A549 (cell line): ENCODE results near the gene CTU2.

Source experiments
- CTCF ChIP-seq: fragments of >200 bp; sonication (Bioruptor Twin); formaldehyde crosslinking; IDR thresholded peaks from 3 replicates; pipeline ENCODE4 v1.5.1; 2016
- GATA3 ChIP-seq: IDR thresholded peaks from 2 replicates; pipeline ENCODE4 v1.6.1; 2012; ENCODE audit warnings: borderline replicate concordance
- KDM5A ChIP-seq: fragments of 200-600 bp; sonication (generic); IDR thresholded peaks from 2 replicates; pipeline ENCODE4 v1.6.1; 2016; ENCODE audit warnings: antibody characterized with exemption, mild to moderate bottlenecking
- MAZ ChIP-seq: fragments of 150-350 bp; IDR thresholded peaks from 2 replicates; pipeline ENCODE4 v1.6.1; 2014; ENCODE audit warnings: antibody characterized with exemption, low read depth, low read length, borderline replicate concordance
- POLR2A ChIP-seq: IDR thresholded peaks from 2 replicates; pipeline ENCODE4 v1.6.1; 2012; ENCODE audit warnings: mild to moderate bottlenecking, low read length
- RNF2 ChIP-seq: fragments of 200-600 bp; sonication (generic); IDR thresholded peaks from 2 replicates; pipeline ENCODE4 v1.6.1; 2016; ENCODE audit warnings: low read depth, mild to moderate bottlenecking, antibody characterized with exemption, moderate library complexity, borderline replicate concordance
- USF2 ChIP-seq: fragments of 450-650 bp; IDR thresholded peaks from 2 replicates; pipeline ENCODE4 v1.6.1; 2014; ENCODE audit warnings: antibody characterized with exemption
- ZFP36 ChIP-seq: fragments of 450-650 bp; IDR thresholded peaks from 2 replicates; pipeline ENCODE4 v1.6.1; 2014; ENCODE audit warnings: borderline replicate concordance; ENCODE audit not compliant: partially characterized antibody

GRCh38 chr16:88678224-88678979 lies 27.9 kb upstream of the CTU2 start:
- no peak for TF ChIP-seq ZFP36
- TF ChIP-seq KDM5A, result no peak
- TF ChIP-seq GATA3, result no peak
- TF ChIP-seq USF2, result no peak
- TF ChIP-seq CTCF, result no peak
- no peak for TF ChIP-seq MAZ
- TF ChIP-seq RNF2, result no peak
- no peak for TF ChIP-seq POLR2A
